Uterus (tissue), 2 donors: ENCODE data around the gene ALG3.

Experiments used
- POLR2A ChIP-seq, 2 donors: fragments of 450-650 bp; IDR thresholded peaks; one replicate each; pipeline ENCODE4 v1.6.1; 2016; ENCODE audit warnings: antibody characterized with exemption in 2 of 2, mild to moderate bottlenecking in 1 of 2, moderate library complexity in 1 of 2
- TF ChIP-seq, protein P1 (sequence below), 4 experiments: fragments of 200-600 bp in 2 of 4; fragments of 450-650 bp in 2 of 4; sonication (generic) in 2 of 4; IDR thresholded peaks; one replicate each; pipeline ENCODE4 v1.5.1; 2016 to 2019; ENCODE audit warnings: antibody characterized with exemption in 4 of 4, mild to moderate bottlenecking in 2 of 4, moderate library complexity in 1 of 4

DNA sequence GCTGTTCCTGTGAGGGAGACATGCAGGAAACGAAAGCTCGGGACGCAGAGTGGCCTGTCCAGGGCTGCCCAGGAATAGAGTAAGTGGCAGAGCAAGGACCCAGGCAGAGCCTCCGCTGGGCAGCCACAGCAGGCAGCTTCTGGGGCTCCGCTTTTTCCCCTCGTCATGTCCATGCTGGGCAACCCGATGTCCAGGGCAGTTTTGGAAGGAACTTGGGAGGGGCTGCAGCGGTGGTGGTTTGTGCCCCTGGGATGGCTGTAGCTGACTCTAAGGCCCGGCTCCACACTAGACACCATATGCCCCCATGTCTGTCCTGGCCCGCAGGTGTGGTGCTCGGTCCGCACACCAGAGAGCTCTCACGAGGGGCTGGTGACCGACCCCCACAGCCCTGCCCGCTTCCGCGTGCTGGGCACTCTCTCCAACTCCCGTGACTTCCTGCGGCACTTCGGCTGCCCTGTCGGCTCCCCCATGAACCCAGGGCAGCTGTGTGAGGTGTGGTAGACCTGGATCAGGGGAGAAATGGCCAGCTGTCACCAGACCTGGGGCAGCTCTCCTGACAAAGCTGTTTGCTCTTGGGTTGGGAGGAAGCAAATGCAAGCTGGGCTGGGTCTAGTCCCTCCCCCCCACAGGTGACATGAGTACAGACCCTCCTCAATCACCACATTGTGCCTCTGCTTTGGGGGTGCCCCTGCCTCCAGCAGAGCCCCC is 43.1 kb upstream of the ALG3 start:
- TF ChIP-seq, protein P1, sequence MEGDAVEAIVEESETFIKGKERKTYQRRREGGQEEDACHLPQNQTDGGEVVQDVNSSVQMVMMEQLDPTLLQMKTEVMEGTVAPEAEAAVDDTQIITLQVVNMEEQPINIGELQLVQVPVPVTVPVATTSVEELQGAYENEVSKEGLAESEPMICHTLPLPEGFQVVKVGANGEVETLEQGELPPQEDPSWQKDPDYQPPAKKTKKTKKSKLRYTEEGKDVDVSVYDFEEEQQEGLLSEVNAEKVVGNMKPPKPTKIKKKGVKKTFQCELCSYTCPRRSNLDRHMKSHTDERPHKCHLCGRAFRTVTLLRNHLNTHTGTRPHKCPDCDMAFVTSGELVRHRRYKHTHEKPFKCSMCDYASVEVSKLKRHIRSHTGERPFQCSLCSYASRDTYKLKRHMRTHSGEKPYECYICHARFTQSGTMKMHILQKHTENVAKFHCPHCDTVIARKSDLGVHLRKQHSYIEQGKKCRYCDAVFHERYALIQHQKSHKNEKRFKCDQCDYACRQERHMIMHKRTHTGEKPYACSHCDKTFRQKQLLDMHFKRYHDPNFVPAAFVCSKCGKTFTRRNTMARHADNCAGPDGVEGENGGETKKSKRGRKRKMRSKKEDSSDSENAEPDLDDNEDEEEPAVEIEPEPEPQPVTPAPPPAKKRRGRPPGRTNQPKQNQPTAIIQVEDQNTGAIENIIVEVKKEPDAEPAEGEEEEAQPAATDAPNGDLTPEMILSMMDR (IDR thresholded peaks at IDR 0.05) = no peak
- TF ChIP-seq POLR2A (IDR thresholded peaks at IDR 0.05) = no peak
